Small intestine (tissue), 7 donors: ENCODE measurements around the gene GPRC5B. TPM values are rescaled to one million over a fixed set of nuclear protein-coding genes. Genes with fewer than 3 reads are reported as not detected.

Experiments
- DNase-seq, 2 donors: peaks; one replicate each; pipeline versions ENCODE4 v3.0.0 to v3.0.0-alpha.2; 2013
- FAIRE-seq: peaks from 2 replicates; lab custom pipeline; 2012; peaks lifted over from hg19 to GRCh38; lab: Jason Lieb, UNC
- H3K27ac ChIP-seq, 3 donors: one replicate each; pipeline ENCODE4 v1.5.1; 2013; ENCODE audit warnings: low read length in 2 of 3, mild to moderate bottlenecking in 2 of 3, control low read depth in 1 of 3, inconsistent platforms in 1 of 3, low read depth in 1 of 3, moderate library complexity in 1 of 3
- H3K27me3 ChIP-seq, 3 donors: one replicate each; pipeline ENCODE4 v1.6.1; 2013; ENCODE audit warnings: low read length in 3 of 3, inconsistent platforms in 1 of 3; ENCODE audit not compliant: control insufficient read depth in 3 of 3, insufficient read depth in 3 of 3
- H3K36me3 ChIP-seq, 3 donors: one replicate each; pipeline ENCODE4 v1.6.1; 2013; ENCODE audit warnings: low read length in 3 of 3, inconsistent platforms in 1 of 3, low read depth in 1 of 3, mild to moderate bottlenecking in 1 of 3, moderate library complexity in 1 of 3; ENCODE audit not compliant: control insufficient read depth in 3 of 3, insufficient read depth in 2 of 3
- H3K4me1 ChIP-seq, 3 donors: one replicate each; pipeline ENCODE4 v1.6.1; 2013; ENCODE audit warnings: low read length in 2 of 3, inconsistent platforms in 1 of 3, low read depth in 1 of 3, mild to moderate bottlenecking in 1 of 3, moderate library complexity in 1 of 3; ENCODE audit not compliant: control insufficient read depth in 3 of 3, insufficient read depth in 2 of 3
- H3K4me3 ChIP-seq, 3 donors: one replicate each; pipeline ENCODE4 v1.5.1; 2013; ENCODE audit warnings: low read length in 3 of 3, control low read depth in 1 of 3, inconsistent platforms in 1 of 3, low read depth in 1 of 3, mild to moderate bottlenecking in 1 of 3, moderate library complexity in 1 of 3
- H3K9me3 ChIP-seq, 2 donors: one replicate each; pipeline ENCODE4 v1.6.1; 2013; ENCODE audit warnings: low read depth in 1 of 2, low read length in 1 of 2; ENCODE audit not compliant: control insufficient read depth in 2 of 2, insufficient read depth in 1 of 2
- WGBS, 3 donors: extraction: QIAGEN DNeasy Blood & Tissue Kit; methylation state at CpG; one replicate each; pipeline ENCODE4 v1.1.7; 2013; 5-methylcytosine and 5-hydroxymethylcytosine counted together
- polyA plus RNA-seq, 4 donors: library from polyadenylated mRNA; stranded (reverse) in 3 of 4; unstranded in 1 of 4; fragments of 200-250 nt in 3 of 4; fragments of 120-200 nt in 1 of 4; gene quantifications; one replicate each; pipeline versions ENCODE4 v1.2.1 to v1.2.3, GENCODE V29; 2013
- donor health status: healthy with polysubstance abuse.
- donor health status: control.
- donor health status: control.
- donor health status: Bipolar disorder and iron deficiency.
- donor health status: healthy.

Gene GPRC5B
- polyA plus RNA-seq, 4 donors, result 0.22 to 44.0 (median 9.2) TPM

GRCh38 chr16:19817122-19817521 is 67.5 kb downstream of the GPRC5B start:
- H3K4me1 ChIP-seq, result peaks cover 0 to 4% (median 2%) of the 10 kb centered on the region in 3 donors
- H3K9me3 ChIP-seq, result peaks cover 0 to 2% of the 10 kb centered on the region in 2 donors
- DNase-seq (peak in 1 of 2 donors; percentile 63), FAIRE-seq (no peak)
- 19 to 51% (median 26%) methylated on average over 3 of the region's 3 CpGs for WGBS, 3 donors
- H3K27me3 ChIP-seq, result no peaks in the 10 kb centered on the region
- H3K27ac ChIP-seq, result no peak overlapping the region
- H3K36me3 ChIP-seq, result no peaks in the 10 kb centered on the region
- no peak overlapping the region for H3K4me3 ChIP-seq

GRCh38 chr16:19815418-19815817 is 69.2 kb downstream of the GPRC5B start:
- Histone ChIP-seq H3K4me1 (peaks cover 0 to 15% (median 2%) of the 10 kb centered on the region in 3 donors), H3K4me3 (no peak overlapping the region), H3K36me3 (no peaks in the 10 kb centered on the region), H3K27ac (no peak overlapping the region), H3K27me3 (no peaks in the 10 kb centered on the region), H3K9me3 (peaks cover 0 to 2% of the 10 kb centered on the region in 2 donors)
- DNase-seq (no peak), FAIRE-seq (no peak)
- WGBS, 3 donors, result 63 to 87% (median 77%) methylated on average over 2 of the region's 2 CpGs

GRCh38 chr16:19812986-19813385 is 71.7 kb downstream of the GPRC5B start:
- Histone ChIP-seq H3K9me3 (peaks cover 0 to 2% of the 10 kb centered on the region in 2 donors), H3K27me3 (no peaks in the 10 kb centered on the region), H3K4me3 (no peak overlapping the region), H3K4me1 (peaks cover 2 to 31% (median 3%) of the 10 kb centered on the region in 3 donors), H3K27ac (no peak overlapping the region), H3K36me3 (no peaks in the 10 kb centered on the region)
- DNase-seq (no peak), FAIRE-seq (no peak)

GRCh38 chr16:19810817-19811731 is 73.6 kb downstream of the GPRC5B start:
- FAIRE-seq, result no peak
- peaks cover 0 to 8% of the 10 kb centered on the region in 2 donors for H3K9me3 ChIP-seq
- H3K4me3 ChIP-seq, result no peak overlapping the region
- no peaks in the 10 kb centered on the region for H3K27me3 ChIP-seq
- peak overlapping the region in 1 of 3 donors; percentile 31 for H3K27ac ChIP-seq
- peaks cover 0 to 3% (median 0%) of the 10 kb centered on the region in 3 donors for H3K36me3 ChIP-seq
- peak in 1 of 2 donors; percentile 40 for DNase-seq
- peaks cover 0 to 34% (median 3%) of the 10 kb centered on the region in 3 donors for H3K4me1 ChIP-seq
- WGBS, 3 donors, result 62 to 68% (median 66%) methylated on average over 13 of the region's 13 CpGs

- H3K4me3 ChIP-seq, result no peak overlapping the region
- DNase-seq (no peak), FAIRE-seq (no peak)
- H3K36me3 ChIP-seq, result peaks cover 0 to 3% (median 0%) of the 10 kb centered on the region in 3 donors
- peaks cover 0 to 17% of the 10 kb centered on the region in 2 donors for H3K9me3 ChIP-seq
- peaks cover 0 to 34% (median 3%) of the 10 kb centered on the region in 3 donors for H3K4me1 ChIP-seq
- 95 to 97% (median 96%) methylated on average over 9 of the region's 9 CpGs for WGBS, 3 donors
- no peaks in the 10 kb centered on the region for H3K27me3 ChIP-seq
- H3K27ac ChIP-seq, result peak overlapping the region in 1 of 3 donors; percentile 81
These were observed 75.0 kb downstream of the GPRC5B start for GRCh38 chr16:19809693-19810092.

GRCh38 chr16:19809121-19809635 is 75.5 kb downstream of the GPRC5B start:
- peak overlapping the region in 2 of 3 donors; percentile 18 to 81 for H3K27ac ChIP-seq

GRCh38 chr16:19808061-19808641 is 76.5 kb downstream of the GPRC5B start:
- peak; percentile 87 to 89 for DNase-seq
- WGBS, 3 donors, result 31 to 51% (median 31%) methylated on average over 5 of the region's 5 CpGs
- H3K27me3 ChIP-seq, result no peaks in the 10 kb centered on the region
- no peak for FAIRE-seq
- peaks cover 0 to 17% of the 10 kb centered on the region in 2 donors for H3K9me3 ChIP-seq
- H3K36me3 ChIP-seq, result peaks cover 0 to 3% (median 0%) of the 10 kb centered on the region in 3 donors
- H3K4me1 ChIP-seq, result peaks cover 0 to 34% (median 3%) of the 10 kb centered on the region in 3 donors
- H3K4me3 ChIP-seq, result no peak overlapping the region
- H3K27ac ChIP-seq, result peak overlapping the region; percentile 44 to 92 (median 79)

More at GRCh38 chr16:19809121-19809635, 75.5 kb downstream of the GPRC5B start:
- no peaks in the 10 kb centered on the region for H3K27me3 ChIP-seq
- H3K4me1 ChIP-seq, result peaks cover 0 to 34% (median 3%) of the 10 kb centered on the region in 3 donors
- H3K9me3 ChIP-seq, result peaks cover 0 to 17% of the 10 kb centered on the region in 2 donors
- H3K36me3 ChIP-seq, result peaks cover 0 to 3% (median 0%) of the 10 kb centered on the region in 3 donors
- no peak for FAIRE-seq
- peak; percentile 65 to 72 for DNase-seq
- 17 to 61% (median 19%) methylated on average over 4 of the region's 4 CpGs for WGBS, 3 donors
- H3K4me3 ChIP-seq, result no peak overlapping the region
